GM21360 (cell line): Measurements from ENCODE around the gene PRMT6.
"Not testable (repeated sequence)": the region's sequence is repeated elsewhere in the genome, so short reads cannot be mapped to it uniquely, and the experiment has no call there.

Source experiments
- ATAC-seq: cut with Tn5 transposase; IDR thresholded peaks from one replicate; pipeline ENCODE4 v1.9.1; 2021; ENCODE audit warnings: mild to moderate bottlenecking, moderate library complexity; ENCODE audit not compliant: unreplicated experiment

PRMT6 gene

GRCh38 chr1:107091418-107091817 lies 34.9 kb downstream of the PRMT6 start:
- no peak for ATAC-seq

- ATAC-seq: not testable (repeated sequence)
Measured at GRCh38 chr1:107093395-107093794, 36.9 kb downstream of the PRMT6 start.

- ATAC-seq: no peak
Measured at GRCh38 chr1:107095647-107096046, 39.2 kb downstream of the PRMT6 start.

GRCh38 chr1:107096690-107097089 lies 40.2 kb downstream of the PRMT6 start:
- ATAC-seq: no peak

GRCh38 chr1:107098961-107099360 lies 42.5 kb downstream of the PRMT6 start:
- no peak for ATAC-seq

GRCh38 chr1:107100331-107100984 lies 44.0 kb downstream of the PRMT6 start:
- no peak for ATAC-seq

- no peak for ATAC-seq
Measured at GRCh38 chr1:107105914-107106313, 49.4 kb downstream of the PRMT6 start.
